Suppressor macrophage treated with lipopolysaccharide for 1 hour (primary cell): ENCODE data around the gene CCDC149.

Experiments used
- DNase-seq, 3 donors: peaks; one replicate each; pipeline ENCODE4 v3.0.0-alpha.2; 2020 to 2022

The CCDC149 gene

DNA sequence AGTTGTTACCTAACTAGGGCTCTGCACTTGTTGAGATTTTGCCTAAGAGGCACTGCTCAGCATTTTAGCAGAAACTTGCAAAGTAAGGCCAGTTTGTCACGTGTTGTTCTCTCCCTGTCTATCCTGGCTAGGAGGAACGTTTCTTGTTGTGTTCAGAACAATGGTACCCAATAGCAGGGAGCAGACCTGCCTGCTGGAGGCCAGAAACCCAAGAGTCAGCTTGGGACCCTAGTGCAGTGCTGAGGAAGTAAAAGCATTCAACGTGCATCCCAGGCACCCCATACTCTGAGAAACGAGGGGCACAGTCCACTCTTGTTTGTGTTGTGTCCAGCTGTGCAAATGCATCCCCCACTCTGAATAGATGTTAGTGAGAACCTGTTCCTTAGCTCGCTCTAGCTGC lies 75.1 kb downstream of the CCDC149 start:
- no peak for DNase-seq

GRCh38 chr4:24837336-24837735 lies 75.5 kb downstream of the CCDC149 start:
- no peak for DNase-seq

GRCh38 chr4:24836661-24837242 lies 76.1 kb downstream of the CCDC149 start:
- peak in 2 of 3 donors; percentile 22 to 31 for DNase-seq

DNA sequence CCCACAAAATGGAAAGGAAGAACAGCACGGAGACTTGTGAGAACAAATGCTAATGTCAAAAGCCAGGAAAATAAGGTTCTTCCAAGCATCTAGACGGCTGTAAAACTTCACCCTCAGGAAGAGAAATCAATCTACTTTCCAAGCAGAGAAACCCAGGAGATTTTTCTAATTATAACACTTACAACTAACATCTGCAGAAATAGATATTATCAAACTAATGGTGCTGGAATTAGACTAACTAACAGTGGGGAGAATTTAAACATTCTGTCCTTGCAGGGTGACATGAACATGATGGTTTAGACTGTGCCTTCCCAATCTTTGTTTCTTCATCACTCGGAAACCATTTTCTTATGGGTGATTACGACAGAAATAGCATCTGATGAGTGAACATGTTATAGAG lies 77.1 kb downstream of the CCDC149 start:
- no peak for DNase-seq

- no peak for DNase-seq
Measured at GRCh38 chr4:24831637-24832036, 81.2 kb downstream of the CCDC149 start.

- DNase-seq = no peak
Measured at GRCh38 chr4:24824720-24825119, 88.1 kb downstream of the CCDC149 start.

DNA sequence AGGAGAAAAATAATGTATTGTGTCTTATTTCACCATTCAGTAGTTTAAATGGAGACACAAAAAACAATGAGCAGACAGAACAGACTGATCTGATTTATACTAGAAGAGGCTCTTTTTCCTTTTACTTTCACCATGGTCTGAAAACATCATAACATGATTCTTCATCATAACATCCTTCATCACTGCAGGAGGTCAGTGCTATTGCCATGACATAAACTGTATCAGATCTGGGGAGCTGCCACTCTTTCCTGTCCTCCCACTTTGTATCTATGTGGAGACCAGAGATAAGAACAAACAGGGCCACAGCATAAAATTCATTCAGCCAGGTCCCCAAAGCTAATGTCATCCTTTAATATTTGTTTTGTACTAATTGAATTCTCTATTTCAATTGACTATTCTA lies 92.3 kb downstream of the CCDC149 start:
- no peak for DNase-seq

DNA sequence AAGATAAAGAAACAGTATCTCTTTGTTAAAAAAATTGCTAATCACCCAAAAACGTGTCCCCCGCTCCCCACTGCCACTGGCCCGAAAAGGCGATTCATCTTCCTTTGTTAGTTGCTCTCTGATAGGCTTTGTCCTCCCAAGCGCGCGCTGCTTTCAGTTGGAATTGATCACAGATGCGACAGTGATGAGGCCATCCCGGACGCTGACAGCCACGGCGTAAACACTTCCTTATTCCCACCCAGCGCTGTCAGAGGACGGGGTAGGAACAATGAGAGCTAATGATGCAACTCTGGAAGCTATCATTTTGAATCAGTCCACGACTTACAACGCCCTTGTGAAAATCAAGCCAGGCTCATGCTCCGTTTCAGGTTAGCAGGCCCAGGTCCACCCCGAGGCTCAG lies 96.0 kb downstream of the CCDC149 start:
- no peak for DNase-seq

DNA sequence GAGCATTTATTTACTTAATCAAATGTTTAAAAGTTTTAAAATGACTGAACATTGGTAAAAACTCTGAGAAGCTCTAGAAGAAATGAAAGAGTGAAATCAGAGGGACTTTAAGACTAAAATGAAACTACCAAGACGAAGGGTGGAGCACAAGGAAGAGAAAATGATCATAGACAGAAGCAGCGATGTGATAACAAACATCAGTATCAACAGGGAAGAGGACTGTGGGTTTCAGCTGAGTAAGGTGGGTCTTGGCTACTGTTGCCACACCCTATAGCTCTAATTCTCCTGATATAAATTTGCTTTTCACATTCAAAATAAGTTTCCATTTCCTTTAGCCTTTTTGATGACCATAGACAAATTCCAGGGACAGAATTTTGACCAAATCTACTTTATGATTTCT lies 99.1 kb downstream of the CCDC149 start:
- no peak for DNase-seq

- DNase-seq = no peak
Measured at GRCh38 chr4:24810871-24811631, 101.8 kb downstream of the CCDC149 start.

DNA sequence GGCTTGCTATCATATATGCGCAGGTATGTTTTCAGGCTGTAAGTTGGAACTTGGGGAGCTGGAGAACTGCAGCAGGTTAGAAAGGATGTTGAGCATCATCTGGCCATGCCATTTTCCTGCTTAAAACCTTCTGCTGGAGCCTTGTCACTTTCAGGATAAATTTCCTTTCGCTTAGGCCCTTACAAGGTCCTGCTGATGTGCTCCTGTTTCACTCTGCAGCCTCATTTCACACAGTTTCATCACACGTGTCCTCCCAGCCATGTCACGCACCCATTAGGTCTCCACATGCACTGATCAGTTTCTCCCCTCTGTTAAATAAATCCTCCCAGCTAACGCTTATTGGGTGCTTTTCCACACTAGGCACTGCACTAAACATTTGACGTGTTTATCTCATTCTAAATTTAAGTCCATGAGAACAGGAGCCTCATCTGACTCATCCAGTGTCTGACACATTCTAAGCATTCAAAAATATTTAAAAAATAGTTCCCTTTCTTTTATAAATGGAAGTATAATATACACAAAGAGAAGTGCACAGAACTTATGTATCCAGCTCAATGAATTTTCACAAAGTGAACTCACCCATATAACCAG lies 102.9 kb downstream of the CCDC149 start:
- peak in 2 of 3 donors; percentile 15 to 26 for DNase-seq

GRCh38 chr4:24809376-24809775 lies 103.5 kb downstream of the CCDC149 start:
- DNase-seq = peak in 1 of 3 donors; percentile 11

- no peak for DNase-seq
Measured at GRCh38 chr4:24808955-24809354, 103.9 kb downstream of the CCDC149 start.

GRCh38 chr4:24808261-24808660 lies 104.6 kb downstream of the CCDC149 start:
- DNase-seq = no peak

GRCh38 chr4:24807611-24808010 lies 105.2 kb downstream of the CCDC149 start:
- no peak for DNase-seq

- DNase-seq = no peak
Measured at GRCh38 chr4:24806206-24806990, 106.4 kb downstream of the CCDC149 start.

DNA sequence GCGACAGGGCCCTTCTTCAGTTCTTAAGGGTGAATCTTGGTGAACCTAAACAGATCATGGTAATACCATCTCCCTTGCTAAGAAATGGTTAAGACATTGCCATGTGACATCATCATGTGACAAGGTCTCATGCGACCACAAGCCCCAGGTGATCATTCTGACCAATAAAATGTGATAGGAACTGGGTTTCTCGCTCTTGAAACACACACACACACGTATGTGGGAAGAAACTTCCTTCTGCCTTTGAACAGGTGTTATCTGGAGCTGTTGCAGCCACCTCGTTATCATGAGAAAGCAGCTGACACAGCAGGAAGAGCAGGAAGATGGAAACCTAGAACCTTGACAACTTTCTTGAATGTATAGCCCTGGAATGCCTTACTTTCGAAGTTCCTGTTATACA lies 107.3 kb downstream of the CCDC149 start:
- no peak for DNase-seq

DNA sequence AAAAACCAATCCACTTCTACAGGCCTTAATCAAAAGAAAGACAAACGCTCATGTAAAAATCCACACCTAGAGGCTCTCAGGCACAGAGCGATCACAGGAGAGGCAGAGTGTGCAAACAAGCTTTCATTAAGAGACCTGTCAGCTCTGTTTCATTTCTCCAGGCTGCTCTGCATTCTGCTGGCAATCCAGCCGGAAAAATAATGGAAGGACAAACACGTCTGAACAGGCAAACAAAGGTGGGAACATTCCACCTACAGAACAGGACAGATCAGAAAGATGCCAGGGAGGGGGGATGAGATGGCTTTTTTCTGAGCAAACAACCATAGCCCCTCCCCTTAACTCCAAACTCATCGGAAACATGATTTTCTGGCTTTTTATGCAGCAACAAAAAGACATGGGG lies 107.8 kb downstream of the CCDC149 start:
- no peak for DNase-seq

GRCh38 chr4:24802648-24803047 lies 110.2 kb downstream of the CCDC149 start:
- DNase-seq = no peak

GRCh38 chr4:24801136-24801855 lies 111.5 kb downstream of the CCDC149 start:
- no peak for DNase-seq

GRCh38 chr4:24800325-24800895 lies 112.4 kb downstream of the CCDC149 start:
- DNase-seq = no peak

DNA sequence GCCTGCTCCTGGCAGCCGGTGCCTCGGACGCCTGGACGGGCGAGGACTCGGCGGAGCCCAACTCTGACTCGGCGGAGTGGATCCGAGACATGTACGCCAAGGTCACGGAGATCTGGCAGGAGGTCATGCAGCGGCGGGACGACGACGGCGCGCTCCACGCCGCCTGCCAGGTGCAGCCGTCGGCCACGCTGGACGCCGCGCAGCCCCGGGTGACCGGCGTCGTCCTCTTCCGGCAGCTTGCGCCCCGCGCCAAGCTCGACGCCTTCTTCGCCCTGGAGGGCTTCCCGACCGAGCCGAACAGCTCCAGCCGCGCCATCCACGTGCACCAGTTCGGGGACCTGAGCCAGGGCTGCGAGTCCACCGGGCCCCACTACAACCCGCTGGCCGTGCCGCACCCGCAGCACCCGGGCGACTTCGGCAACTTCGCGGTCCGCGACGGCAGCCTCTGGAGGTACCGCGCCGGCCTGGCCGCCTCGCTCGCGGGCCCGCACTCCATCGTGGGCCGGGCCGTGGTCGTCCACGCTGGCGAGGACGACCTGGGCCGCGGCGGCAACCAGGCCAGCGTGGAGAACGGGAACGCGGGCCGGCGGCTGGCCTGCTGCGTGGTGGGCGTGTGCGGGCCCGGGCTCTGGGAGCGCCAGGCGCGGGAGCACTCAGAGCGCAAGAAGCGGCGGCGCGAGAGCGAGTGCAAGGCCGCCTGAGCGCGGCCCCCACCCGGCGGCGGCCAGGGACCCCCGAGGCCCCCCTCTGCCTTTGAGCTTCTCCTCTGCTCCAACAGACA lies 113.1 kb downstream of the CCDC149 start:
- peak in 2 of 3 donors; percentile 29 to 45 for DNase-seq
